GM20000 (cell line): ENCODE measurements around the gene GP1BA.

Experiments
- DNase-seq: peaks from one replicate; pipeline ENCODE4 v3.0.0; 2012; ENCODE audit warnings: low spot score
- CTCF ChIP-seq: IDR thresholded peaks from 2 replicates; pipeline ENCODE4 v1.5.1; 2012; ENCODE audit warnings: mild to moderate bottlenecking, control low read depth; ENCODE audit errors: extremely low read depth, missing control alignments

The GP1BA gene

GRCh38 chr17:4968486-4969046 is 36.5 kb downstream of the GP1BA start:
- TF ChIP-seq CTCF = no peak
- no peak for DNase-seq

GRCh38 chr17:4969047-4969550 is 37.0 kb downstream of the GP1BA start:
- DNase-seq = no peak
- TF ChIP-seq CTCF = no peak

- DNase-seq = no peak
- TF ChIP-seq CTCF = no peak
These were observed 37.6 kb downstream of the GP1BA start for GRCh38 chr17:4969551-4970173.

- DNase-seq = no peak
- no peak for TF ChIP-seq CTCF
These were observed 38.2 kb downstream of the GP1BA start for GRCh38 chr17:4970273-4970672.

GRCh38 chr17:4971826-4972225 is 39.7 kb downstream of the GP1BA start:
- TF ChIP-seq CTCF = no peak
- DNase-seq = no peak

GRCh38 chr17:4972322-4972721 is 40.2 kb downstream of the GP1BA start:
- no peak for TF ChIP-seq CTCF
- no peak for DNase-seq

GRCh38 chr17:4972752-4973151 is 40.7 kb downstream of the GP1BA start:
- no peak for DNase-seq
- no peak for TF ChIP-seq CTCF
